ENCODE data around the gene ZBED2. TPM values are rescaled to one million over a fixed set of nuclear protein-coding genes. Genes with fewer than 3 reads are reported as not detected.

Gene ZBED2
- total RNA-seq, 2 donors from 2014 or later = 0.68 TPM; not detected in 1

DNA sequence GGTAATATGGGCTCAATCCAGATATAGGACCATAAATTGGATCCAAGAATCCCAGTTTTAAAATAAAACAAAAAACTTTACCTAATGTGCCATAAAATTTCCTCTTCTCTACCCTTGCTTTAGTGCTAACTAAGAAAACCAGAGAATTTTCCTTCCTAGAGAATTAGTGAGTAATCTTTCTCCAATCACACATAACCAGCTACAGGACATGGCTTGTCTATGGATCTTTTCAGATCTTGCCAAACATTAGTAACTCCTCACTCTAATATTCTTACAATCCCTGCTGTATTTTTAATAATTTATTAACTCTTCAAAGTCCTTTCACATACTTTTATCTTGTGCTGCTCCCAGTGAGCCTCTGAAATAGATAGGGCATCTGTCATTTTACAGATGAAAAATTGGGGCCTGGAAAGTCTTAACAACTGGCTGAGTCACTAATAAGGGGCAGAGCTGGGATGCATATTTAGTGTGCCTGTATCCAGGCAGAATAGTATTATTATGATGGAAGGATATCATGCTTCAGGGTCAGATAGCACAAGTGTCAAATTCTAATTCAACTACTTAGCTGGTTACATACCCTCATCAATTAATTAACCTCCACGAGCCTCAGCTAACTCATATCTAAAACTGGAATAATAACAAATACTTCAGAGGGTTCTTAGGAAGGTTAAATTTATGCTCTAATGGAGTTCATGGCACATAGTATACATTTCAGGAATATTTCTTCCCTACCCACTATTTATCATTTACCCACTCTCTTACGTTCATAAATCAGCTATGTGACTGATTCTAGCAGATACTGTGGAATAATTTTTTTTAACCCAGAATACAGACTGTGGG is 5.6 kb downstream of the ZBED2 start:
- Histone ChIP-seq H3K9me3 (no peaks in the 10 kb centered on the region), H3K4me3 (no peak overlapping the region), H3K27ac (no peak overlapping the region), H3K4me1 (replicated peaks) (no peaks in the 10 kb centered on the region), H3K36me3 (no peaks in the 10 kb centered on the region), H3K27me3 (replicated peaks; ENCODE audit: insufficient read depth) (no peaks in the 10 kb centered on the region)
- TF ChIP-seq POLR2AphosphoS5 (IDR thresholded peaks at IDR 0.05) (no peak), POLR2A (IDR thresholded peaks at IDR 0.05) (no peak)
- TF ChIP-seq, protein P1, sequence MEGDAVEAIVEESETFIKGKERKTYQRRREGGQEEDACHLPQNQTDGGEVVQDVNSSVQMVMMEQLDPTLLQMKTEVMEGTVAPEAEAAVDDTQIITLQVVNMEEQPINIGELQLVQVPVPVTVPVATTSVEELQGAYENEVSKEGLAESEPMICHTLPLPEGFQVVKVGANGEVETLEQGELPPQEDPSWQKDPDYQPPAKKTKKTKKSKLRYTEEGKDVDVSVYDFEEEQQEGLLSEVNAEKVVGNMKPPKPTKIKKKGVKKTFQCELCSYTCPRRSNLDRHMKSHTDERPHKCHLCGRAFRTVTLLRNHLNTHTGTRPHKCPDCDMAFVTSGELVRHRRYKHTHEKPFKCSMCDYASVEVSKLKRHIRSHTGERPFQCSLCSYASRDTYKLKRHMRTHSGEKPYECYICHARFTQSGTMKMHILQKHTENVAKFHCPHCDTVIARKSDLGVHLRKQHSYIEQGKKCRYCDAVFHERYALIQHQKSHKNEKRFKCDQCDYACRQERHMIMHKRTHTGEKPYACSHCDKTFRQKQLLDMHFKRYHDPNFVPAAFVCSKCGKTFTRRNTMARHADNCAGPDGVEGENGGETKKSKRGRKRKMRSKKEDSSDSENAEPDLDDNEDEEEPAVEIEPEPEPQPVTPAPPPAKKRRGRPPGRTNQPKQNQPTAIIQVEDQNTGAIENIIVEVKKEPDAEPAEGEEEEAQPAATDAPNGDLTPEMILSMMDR (IDR thresholded peaks at IDR 0.05) = no peak
- WGBS = 66% methylated on average over 2 of the region's 2 CpGs
- no peak for DNase-seq (ENCODE audit: low spot score)
- intact Hi-C loops (cut with DNase I) = no loop called here

DNA sequence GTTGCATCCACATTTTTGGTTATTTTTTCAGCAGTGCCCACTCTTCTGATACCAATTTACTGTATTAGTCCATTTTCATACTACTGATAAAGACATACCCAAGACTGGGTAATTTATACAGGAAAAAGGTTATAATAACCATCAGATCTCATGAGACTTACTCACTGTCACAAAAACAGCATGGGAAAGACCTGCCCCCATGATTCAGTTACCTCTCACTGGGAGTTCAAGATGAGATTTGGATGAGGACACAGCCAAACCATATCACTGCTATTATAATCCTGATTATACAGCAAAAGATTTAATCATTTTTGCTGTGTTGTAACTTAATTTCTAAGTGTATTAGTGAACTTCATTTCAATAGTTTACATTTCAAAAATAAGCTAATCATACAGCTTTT is 6.6 kb downstream of the ZBED2 start:
- Histone ChIP-seq H3K36me3 (no peaks in the 10 kb centered on the region), H3K27me3 (replicated peaks; ENCODE audit: insufficient read depth) (no peaks in the 10 kb centered on the region), H3K27ac (no peak overlapping the region), H3K4me1 (replicated peaks) (no peaks in the 10 kb centered on the region), H3K9me3 (no peaks in the 10 kb centered on the region), H3K4me3 (no peak overlapping the region)
- intact Hi-C loops (cut with DNase I) = no loop called here
- TF ChIP-seq POLR2AphosphoS5 (IDR thresholded peaks at IDR 0.05) (no peak), POLR2A (IDR thresholded peaks at IDR 0.05) (no peak)
- TF ChIP-seq, protein P1 (IDR thresholded peaks at IDR 0.05) = no peak
- no peak for DNase-seq (ENCODE audit: low spot score)

DNA sequence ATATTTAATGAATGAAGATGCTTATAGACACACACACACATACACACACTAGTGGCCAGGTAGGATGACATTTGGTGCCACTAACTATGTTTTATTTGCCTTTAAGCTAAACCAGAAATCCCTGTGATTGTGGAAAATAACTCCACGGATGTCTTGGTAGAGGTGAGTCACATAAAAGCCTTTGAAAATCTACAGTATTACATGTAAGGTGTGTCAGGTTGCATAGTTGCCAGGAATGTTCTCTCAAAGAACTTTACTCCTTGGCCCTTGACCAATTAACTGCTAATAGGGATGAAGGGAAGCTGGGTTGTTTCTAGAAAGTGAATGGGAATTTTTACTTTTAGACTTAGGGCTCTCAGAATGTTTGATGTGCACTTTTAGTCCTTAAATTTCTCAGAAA is 9.9 kb downstream of the ZBED2 start:
- no peaks in the 10 kb centered on the region for H3K27me3 ChIP-seq (replicated peaks; ENCODE audit: insufficient read depth)
- H3K9me3 ChIP-seq = no peaks in the 10 kb centered on the region
- DNase-seq (ENCODE audit: low spot score) = no peak
- TF ChIP-seq, protein P1 (IDR thresholded peaks at IDR 0.05) = no peak
- no peak for TF ChIP-seq POLR2A (IDR thresholded peaks at IDR 0.05)
- TF ChIP-seq POLR2AphosphoS5 (IDR thresholded peaks at IDR 0.05) = no peak
- WGBS = 23% methylated on average over 1 of the region's 1 CpG
- no peak overlapping the region for H3K27ac ChIP-seq
- H3K4me1 ChIP-seq (replicated peaks) = no peaks in the 10 kb centered on the region
- no peaks in the 10 kb centered on the region for H3K36me3 ChIP-seq
- intact Hi-C loops (cut with DNase I) = no loop called here
- no peak overlapping the region for H3K4me3 ChIP-seq

DNA sequence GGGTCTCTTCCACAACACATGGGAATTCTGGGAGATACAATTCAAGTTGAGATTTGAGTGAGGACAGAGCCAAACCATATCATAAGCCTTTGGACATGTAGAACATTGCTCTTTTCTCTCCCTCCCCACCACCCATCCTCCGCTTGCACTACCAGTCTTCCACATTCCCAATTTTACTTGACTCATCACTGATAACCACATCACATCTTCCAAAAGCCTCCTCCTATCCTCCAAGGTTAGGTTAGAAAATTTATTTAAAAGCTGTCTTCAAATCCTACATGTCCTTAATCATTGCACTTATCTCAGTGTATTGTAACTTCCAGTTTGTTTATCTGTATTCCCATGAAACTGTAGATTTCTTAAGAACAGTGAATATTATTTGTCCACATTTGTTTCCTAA is 10.4 kb downstream of the ZBED2 start:
- H3K36me3 ChIP-seq = no peaks in the 10 kb centered on the region
- no peak for TF ChIP-seq POLR2A (IDR thresholded peaks at IDR 0.05)
- TF ChIP-seq POLR2AphosphoS5 (IDR thresholded peaks at IDR 0.05) = no peak
- TF ChIP-seq, protein P1 (IDR thresholded peaks at IDR 0.05) = no peak
- H3K4me1 ChIP-seq (replicated peaks) = no peaks in the 10 kb centered on the region
- H3K4me3 ChIP-seq = no peak overlapping the region
- no peaks in the 10 kb centered on the region for H3K9me3 ChIP-seq
- 93% methylated on average over 1 of the region's 1 CpG for WGBS
- DNase-seq (ENCODE audit: low spot score) = no peak
- intact Hi-C loops (cut with DNase I) = no loop called here
- H3K27ac ChIP-seq = no peak overlapping the region
- no peaks in the 10 kb centered on the region for H3K27me3 ChIP-seq (replicated peaks; ENCODE audit: insufficient read depth)

DNA sequence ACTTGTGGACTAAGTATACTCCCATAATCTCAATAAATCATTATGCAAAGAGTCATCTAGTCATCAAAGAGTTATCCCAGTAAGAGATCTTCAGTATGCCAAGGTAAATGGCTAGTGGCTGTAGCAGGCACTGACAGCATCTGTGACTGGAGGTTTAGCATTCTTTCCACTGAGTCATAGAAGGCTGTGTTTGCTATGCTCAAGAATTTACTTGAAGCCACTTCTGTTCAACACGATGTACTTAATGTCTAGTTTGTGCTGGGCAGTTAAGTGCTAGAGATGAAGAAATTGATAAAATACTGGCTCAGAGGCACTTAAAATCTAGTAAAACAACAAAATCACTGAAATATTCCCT is 13.0 kb downstream of the ZBED2 start:
- H3K9me3 ChIP-seq = no peaks in the 10 kb centered on the region
- H3K27ac ChIP-seq = no peak overlapping the region
- H3K27me3 ChIP-seq (replicated peaks; ENCODE audit: insufficient read depth) = no peaks in the 10 kb centered on the region
- no peak for DNase-seq (ENCODE audit: low spot score)
- 12% methylated on average over 1 of the region's 1 CpG for WGBS
- intact Hi-C loops (cut with DNase I) = no loop called here
- no peaks in the 10 kb centered on the region for H3K36me3 ChIP-seq
- no peak for TF ChIP-seq POLR2A (IDR thresholded peaks at IDR 0.05)
- no peak for TF ChIP-seq POLR2AphosphoS5 (IDR thresholded peaks at IDR 0.05)
- TF ChIP-seq, protein P1 (IDR thresholded peaks at IDR 0.05) = no peak
- no peak overlapping the region for H3K4me3 ChIP-seq
- H3K4me1 ChIP-seq (replicated peaks) = no peaks in the 10 kb centered on the region
